Ovary (tissue), 3 donors: Measurements from ENCODE around the gene TBL1X.

Source experiments
- EP300 ChIP-seq: sonication (generic); formaldehyde crosslinking; IDR thresholded peaks from one replicate; pipeline ENCODE4 v1.6.1; 2017; ENCODE audit warnings: antibody characterized with exemption
- TF ChIP-seq, protein P1 (sequence below), 3 donors: fragments of 450-650 bp in 2 of 3; fragments of 200-600 bp in 1 of 3; IDR thresholded peaks; one replicate each; pipeline versions ENCODE4 v1.5.1 to v1.8.0; 2016 to 2022; ENCODE audit warnings: antibody characterized with exemption in 3 of 3, mild to moderate bottlenecking in 1 of 3
- donor health status: DM: no; HTN: no; CAD: no.

DNA sequence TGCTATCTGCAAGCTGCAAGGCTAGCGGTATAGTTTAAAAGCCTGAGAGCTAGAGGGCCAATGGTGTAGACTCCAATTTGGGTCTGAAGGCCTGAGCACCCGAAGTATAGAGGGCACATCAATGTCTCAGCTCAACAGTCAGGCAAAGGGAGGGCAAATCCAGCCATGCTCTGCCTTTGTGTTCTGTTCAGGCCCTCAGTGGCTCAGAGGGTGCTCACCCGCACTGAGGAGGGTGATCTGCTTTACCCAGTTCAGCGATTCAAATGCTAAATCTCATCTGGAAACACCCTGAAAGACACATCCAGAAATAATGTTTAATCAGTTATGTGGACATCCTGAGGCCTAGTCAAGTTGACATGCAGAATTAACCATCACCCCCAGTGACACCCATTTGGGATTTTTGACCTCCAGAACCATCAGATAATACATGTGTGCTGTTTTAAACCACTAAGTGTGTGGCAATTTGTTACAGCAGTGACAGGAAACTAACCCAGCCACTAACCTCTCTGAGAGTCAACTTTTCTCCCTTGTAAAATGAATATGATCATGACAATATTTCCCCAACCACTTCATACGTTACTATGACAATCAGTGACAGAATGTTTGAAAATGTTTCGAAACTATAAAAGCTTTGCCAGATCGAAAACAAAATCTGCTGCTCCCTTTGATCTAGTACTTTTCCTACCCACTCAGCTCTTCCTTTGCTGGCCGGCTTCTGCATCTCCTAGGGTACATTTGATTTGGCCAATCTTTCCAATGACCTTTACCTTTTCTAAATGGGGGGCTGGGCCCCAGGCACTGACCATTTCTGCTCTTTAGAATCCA, 8.4 kb upstream of the TBL1X start:
- TF ChIP-seq, protein P1, sequence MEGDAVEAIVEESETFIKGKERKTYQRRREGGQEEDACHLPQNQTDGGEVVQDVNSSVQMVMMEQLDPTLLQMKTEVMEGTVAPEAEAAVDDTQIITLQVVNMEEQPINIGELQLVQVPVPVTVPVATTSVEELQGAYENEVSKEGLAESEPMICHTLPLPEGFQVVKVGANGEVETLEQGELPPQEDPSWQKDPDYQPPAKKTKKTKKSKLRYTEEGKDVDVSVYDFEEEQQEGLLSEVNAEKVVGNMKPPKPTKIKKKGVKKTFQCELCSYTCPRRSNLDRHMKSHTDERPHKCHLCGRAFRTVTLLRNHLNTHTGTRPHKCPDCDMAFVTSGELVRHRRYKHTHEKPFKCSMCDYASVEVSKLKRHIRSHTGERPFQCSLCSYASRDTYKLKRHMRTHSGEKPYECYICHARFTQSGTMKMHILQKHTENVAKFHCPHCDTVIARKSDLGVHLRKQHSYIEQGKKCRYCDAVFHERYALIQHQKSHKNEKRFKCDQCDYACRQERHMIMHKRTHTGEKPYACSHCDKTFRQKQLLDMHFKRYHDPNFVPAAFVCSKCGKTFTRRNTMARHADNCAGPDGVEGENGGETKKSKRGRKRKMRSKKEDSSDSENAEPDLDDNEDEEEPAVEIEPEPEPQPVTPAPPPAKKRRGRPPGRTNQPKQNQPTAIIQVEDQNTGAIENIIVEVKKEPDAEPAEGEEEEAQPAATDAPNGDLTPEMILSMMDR (IDR thresholded peaks at IDR 0.05): no peak
- TF ChIP-seq EP300: no peak
